H1 (cell line): ENCODE measurements around the gene PPP1R14B. TPM values are rescaled to one million over a fixed set of nuclear protein-coding genes. Genes with fewer than 3 reads are reported as not detected.

Experiments
- CTCF ChIA-PET: fragments of 300-600 bp; sonication (Branson Sonifier 250); formaldehyde crosslinking; loops from one replicate; lab custom pipeline; 2021; ENCODE audit not compliant: partially characterized antibody; lab: Charles Lee
- POLR2A ChIA-PET: fragments of 300-600 bp; sonication (Branson Sonifier 250); formaldehyde crosslinking; loops from one replicate; lab custom pipeline; 2021; ENCODE audit warnings: inconsistent platforms; ENCODE audit not compliant: partially characterized antibody; lab: Charles Lee
- DNase-seq, 2 experiments: peaks; one replicate each; pipeline versions ENCODE4 v3.0.0 to v3.0.0-alpha.2; 2010 to 2022; ENCODE audit warnings: low spot score in 2 of 2, low read depth in 1 of 2, mixed read lengths in 1 of 2
- FAIRE-seq: peaks from 2 replicates; lab custom pipeline; 2011; peaks lifted over from hg19 to GRCh38; lab: Jason Lieb, UNC
- H2AFZ ChIP-seq: 2 replicates; pipeline ENCODE4 v1.8.1; 2012; ENCODE audit warnings: low read length, inconsistent platforms
- H2AK5ac ChIP-seq: 2 replicates; pipeline ENCODE4 v1.6.1; 2013; ENCODE audit warnings: low read depth, low read length
- H2BK120ac ChIP-seq: replicated peaks from 2 replicates; pipeline ENCODE3; 2013; ENCODE audit warnings: low read depth, low read length, inconsistent platforms
- H2BK12ac ChIP-seq: 2 replicates; pipeline ENCODE4 v1.6.1; 2013; ENCODE audit warnings: low read depth, low read length
- H2BK15ac ChIP-seq: 2 replicates; pipeline ENCODE4 v1.6.1; 2013; ENCODE audit warnings: low read length
- H2BK20ac ChIP-seq: 2 replicates; pipeline ENCODE4 v1.6.1; 2013; ENCODE audit warnings: low read length
- H2BK5ac ChIP-seq: 2 replicates; pipeline ENCODE4 v1.6.1; 2013; ENCODE audit warnings: low read depth, low read length
- H3K14ac ChIP-seq: 2 replicates; pipeline ENCODE4 v1.6.1; 2013; ENCODE audit warnings: inconsistent platforms; ENCODE audit not compliant: insufficient read length
- H3K18ac ChIP-seq: 2 replicates; pipeline ENCODE4 v1.6.1; 2013; ENCODE audit warnings: low read length; ENCODE audit errors: extremely low read depth
- H3K23ac ChIP-seq: 2 replicates; pipeline ENCODE4 v1.6.1; 2013; ENCODE audit warnings: inconsistent platforms; ENCODE audit not compliant: insufficient read length
- H3K23me2 ChIP-seq: 2 replicates; pipeline ENCODE4 v1.6.1; 2013; ENCODE audit warnings: low read depth, low read length
- H3K27ac ChIP-seq: 2 replicates; pipeline ENCODE4 v1.6.1; 2011; ENCODE audit warnings: low read depth, low read length, inconsistent platforms
- H3K27me3 ChIP-seq, 4 experiments: replicated peaks in 1 of 4; 1 replicate in 1 of 4; 2 replicates in 3 of 4; pipeline versions ENCODE4 v1.6.1 to v1.8.1; 2011 to 2013; ENCODE audit warnings: low read length in 3 of 4, mild to moderate bottlenecking in 3 of 4, inconsistent platforms in 2 of 4, mixed read lengths in 2 of 4, moderate library complexity in 1 of 4; ENCODE audit not compliant: control insufficient read depth in 3 of 4, insufficient read depth in 3 of 4; ENCODE audit errors: extremely low read depth in 1 of 4
- H3K36me3 ChIP-seq, 4 experiments: 2 replicates each; pipeline versions ENCODE4 v1.6.1 to v1.8.1; 2011 to 2013; ENCODE audit warnings: mild to moderate bottlenecking in 4 of 4, low read length in 3 of 4, moderate library complexity in 2 of 4, control low read depth in 1 of 4, inconsistent platforms in 1 of 4; ENCODE audit not compliant: insufficient read depth in 4 of 4, control insufficient read depth in 2 of 4
- H3K4ac ChIP-seq: replicated peaks from 2 replicates; pipeline ENCODE3; 2013; ENCODE audit warnings: low read length, low read depth, mixed read lengths, inconsistent platforms; ENCODE audit not compliant: insufficient read length
- H3K4me1 ChIP-seq, 4 experiments: replicated peaks in 1 of 4; 1 replicate in 1 of 4; 2 replicates in 3 of 4; pipeline versions ENCODE4 v1.6.1 to v1.8.1; 2011 to 2013; ENCODE audit warnings: low read length in 3 of 4, inconsistent platforms in 2 of 4, mixed read lengths in 1 of 4; ENCODE audit not compliant: insufficient read depth in 4 of 4, control insufficient read depth in 3 of 4
- H3K4me2 ChIP-seq, 2 experiments: 2 replicates each; pipeline versions ENCODE4 v1.6.1 to v1.8.1; 2011 to 2013; ENCODE audit warnings: low read depth in 2 of 2, low read length in 2 of 2, control low read depth in 1 of 2, inconsistent platforms in 1 of 2, mild to moderate bottlenecking in 1 of 2; ENCODE audit not compliant: insufficient read depth in 1 of 2
- H3K4me3 ChIP-seq, 4 experiments: fragments of 200-600, 300-600 bp in 1 of 4; sonication (generic), shearing (Covaris generic), sonication (Bioruptor Twin) in 1 of 4; 2 replicates each; pipeline versions ENCODE4 v1.5.1 to v1.8.1; 2011 to 2016; ENCODE audit warnings: low read length in 4 of 4, low read depth in 3 of 4, control low read depth in 2 of 4, inconsistent platforms in 2 of 4, mild to moderate bottlenecking in 2 of 4, mixed read lengths in 1 of 4, moderate library complexity in 1 of 4; ENCODE audit not compliant: insufficient read depth in 2 of 4; ENCODE audit errors: extremely low read depth in 1 of 4
- H3K56ac ChIP-seq: replicated peaks from 2 replicates; pipeline ENCODE3; 2013; ENCODE audit warnings: low read depth, mild to moderate bottlenecking, mixed read lengths, low read length, inconsistent platforms; ENCODE audit not compliant: insufficient read length
- H3K79me1 ChIP-seq: 2 replicates; pipeline ENCODE4 v1.6.1; 2013; ENCODE audit warnings: low read depth, low read length, control low read depth
- H3K79me2 ChIP-seq, 2 experiments: 2 replicates each; pipeline versions ENCODE4 v1.6.1 to v1.8.1; 2012 to 2013; ENCODE audit warnings: low read length in 2 of 2, mild to moderate bottlenecking in 2 of 2, inconsistent platforms in 1 of 2; ENCODE audit not compliant: insufficient read depth in 2 of 2, control insufficient read depth in 1 of 2
- H3K9ac ChIP-seq, 4 experiments: replicated peaks in 1 of 4; 1 replicate in 1 of 4; 2 replicates in 3 of 4; pipeline versions ENCODE4 v1.6.1 to v1.8.1; 2011 to 2013; ENCODE audit warnings: low read depth in 3 of 4, low read length in 3 of 4, control low read depth in 2 of 4, mild to moderate bottlenecking in 2 of 4, moderate library complexity in 2 of 4, inconsistent platforms in 1 of 4; ENCODE audit errors: extremely low read depth in 1 of 4
- H3K9me3 ChIP-seq, 2 experiments: 2 replicates each; pipeline versions ENCODE4 v1.6.1 to v1.8.1; 2012 to 2013; ENCODE audit warnings: mild to moderate bottlenecking in 2 of 2, moderate library complexity in 2 of 2, control low read depth in 1 of 2, inconsistent platforms in 1 of 2, low read depth in 1 of 2, low read length in 1 of 2, mixed read lengths in 1 of 2; ENCODE audit not compliant: insufficient read depth in 2 of 2
- H4K20me1 ChIP-seq, 2 experiments: replicated peaks in 1 of 2; 2 replicates each; pipeline versions ENCODE3 to v1.8.1; 2011 to 2013; ENCODE audit warnings: inconsistent platforms in 2 of 2, low read length in 2 of 2, mild to moderate bottlenecking in 1 of 2; ENCODE audit not compliant: insufficient read depth in 2 of 2, control insufficient read depth in 1 of 2
- H4K5ac ChIP-seq: 2 replicates; pipeline ENCODE4 v1.6.1; 2013; ENCODE audit warnings: low read length, low read depth, mixed read lengths, inconsistent platforms; ENCODE audit not compliant: insufficient read length
- H4K8ac ChIP-seq: 2 replicates; pipeline ENCODE4 v1.8.0; 2013; ENCODE audit warnings: mild to moderate bottlenecking, moderate library complexity, low read length, inconsistent platforms; ENCODE audit not compliant: insufficient read depth; ENCODE audit errors: extremely low read depth
- H4K91ac ChIP-seq: replicated peaks from 2 replicates; pipeline ENCODE3; 2013; ENCODE audit warnings: low read length, mixed read lengths, inconsistent platforms; ENCODE audit not compliant: insufficient read length
- BACH1 ChIP-seq: IDR thresholded peaks from 2 replicates; pipeline ENCODE4 v1.6.1; 2012; ENCODE audit warnings: low read length, improper control_type of control experiment
- WGBS, 2 experiments: shearing (Covaris generic) in 1 of 2; methylation state at CpG; one replicate each; pipeline versions ENCODE4 v1.1.6 to v1.1.7; 2013 to 2015; ENCODE audit warnings: low lambda C conversion rate in 2 of 2, mixed read lengths in 2 of 2, inconsistent platforms in 1 of 2, low coverage in 1 of 2, missing lambda C conversion rate in 1 of 2; ENCODE audit not compliant: insufficient replicate concordance in 2 of 2, insufficient coverage in 1 of 2, insufficient read length in 1 of 2; ENCODE audit errors: extremely low coverage in 1 of 2, missing lambda C conversion rate in 1 of 2; 5-methylcytosine and 5-hydroxymethylcytosine counted together
- polyA plus RNA-seq, 7 experiments: library from polyadenylated mRNA; depleted of rRNA in 3 of 7; stranded (reverse) in 5 of 7; unstranded in 2 of 7; fragments of >200 nt in 5 of 7; fragments of 200-250 nt in 2 of 7; gene quantifications; 1 replicate in 5 of 7; 2 replicates in 1 of 7; 4 replicates in 1 of 7; pipeline versions ENCODE4 v1.2.1 to v1.2.3, GENCODE V29; 2011 to 2013; ENCODE audit warnings: missing spikeins in 2 of 7, mixed read lengths in 2 of 7
- total RNA-seq: library from RNA; stranded (reverse); fragmentation: NEBNext Ultra II Directional; extraction: Animal tissue kit (Norgen Biotek cat#: 25700); gene quantifications from 2 replicates; pipeline ENCODE4 v1.2.1, GENCODE V29; 2021

PPP1R14B gene
- total and polyA plus RNA-seq, 2 of the 8 experiments (the other 6 are each of a cell fraction or from before 2014, with no cell fraction given) = 265 to 419 TPM

GRCh38 chr11:64223001-64223651 lies 23.6 kb downstream of the PPP1R14B start:
- H4K20me1 ChIP-seq = peaks cover 2 to 13% of the 10 kb centered on the region in 2 experiments
- H3K18ac ChIP-seq = no peak overlapping the region
- H4K8ac ChIP-seq = no peak overlapping the region
- H3K14ac ChIP-seq = no peak overlapping the region
- POLR2A ChIA-PET = interaction anchor here (1.7 to 14.1 kb wide), 8 partner anchors 11 to 48 kb away, joined by 6 to 253 read pairs (median 28); partner anchors contain the start of genes FERMT3, FKBP2, PLCB3 and PPP1R14B
- H4K91ac ChIP-seq = no peak overlapping the region
- H3K9me3 ChIP-seq = no peaks in the 10 kb centered on the region
- no peak overlapping the region for H2BK20ac ChIP-seq
- H2AK5ac ChIP-seq = no peak overlapping the region
- no peaks in the 10 kb centered on the region for H3K79me2 ChIP-seq
- no peak overlapping the region for H2BK12ac ChIP-seq
- H2AFZ ChIP-seq = no peak overlapping the region
- no peak overlapping the region for H4K5ac ChIP-seq
- WGBS, 2 experiments = 92% methylated on average over 24 of the region's 24 CpGs; no CpG with 5 or more reads in 1 of the 2 experiments
- H3K9ac ChIP-seq = no peak overlapping the region
- no peak overlapping the region for H3K27ac ChIP-seq
- H3K56ac ChIP-seq = no peak overlapping the region
- H3K4me2 ChIP-seq = no peak overlapping the region
- H3K79me1 ChIP-seq = no peaks in the 10 kb centered on the region
- FAIRE-seq = no peak
- no peak overlapping the region for H2BK5ac ChIP-seq
- no peak for DNase-seq
- TF ChIP-seq BACH1 = no peak
- TF ChIP-seq, all 59 proteins: peak for 0
- Histone ChIP-seq H2BK15ac (no peak overlapping the region), H3K4me3 (no peak overlapping the region), H3K4ac (no peak overlapping the region), H3K27me3 (no peaks in the 10 kb centered on the region), H3K23me2 (peaks cover 10% of the 10 kb centered on the region; the same call in 1 of the 2 replicates), H3K36me3 (peaks cover 0 to 9% (median 5%) of the 10 kb centered on the region in 4 experiments; a peak in 4 of 8 replicates), H3K23ac (no peak overlapping the region), H2BK120ac (no peak overlapping the region), H3K4me1 (peaks cover 0 to 18% (median 12%) of the 10 kb centered on the region in 4 experiments; a peak in 6 of 7 replicates)
- CTCF ChIA-PET = interaction anchor here (0.9 to 6.5 kb wide), 9 partner anchors 10 to 433 kb away, joined by 3 to 64 read pairs (median 5); partner anchors contain the start of genes FERMT3 and PLCB3
